ENCODE measurements around the gene FAM3D. TPM values are rescaled to one million over a fixed set of nuclear protein-coding genes. Genes with fewer than 3 reads are reported as not detected.
A peak's percentile ranks its signal among the peaks of the same experiment; 100 is the strongest.

Gene FAM3D
- total and polyA plus RNA-seq, 2 of the 8 experiments (the other 6 are each of a cell fraction or from before 2014, with no cell fraction given), result not detected

DNA sequence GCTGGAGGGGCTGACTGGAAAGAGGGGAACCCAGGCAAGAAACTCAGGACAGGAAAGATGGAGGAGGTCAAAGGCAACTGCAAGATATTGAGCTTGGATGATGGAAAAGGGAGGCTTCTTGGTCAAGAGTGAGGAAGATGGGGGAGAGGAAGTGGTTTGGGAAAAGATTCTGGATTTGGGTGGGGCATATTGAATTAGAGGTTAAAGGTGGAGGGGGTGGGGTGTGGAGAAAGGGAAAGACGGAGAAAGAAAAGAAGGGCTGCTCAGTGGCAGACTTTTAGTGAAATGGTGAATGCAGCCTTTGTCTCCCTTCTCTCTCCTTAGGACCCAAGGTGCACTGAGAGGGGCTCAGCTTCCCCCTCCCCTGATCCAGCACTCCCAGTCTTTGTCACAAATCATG is 655 bp upstream of the FAM3D start:
- Histone ChIP-seq H2BK20ac (ENCODE audit: low read length) (no peak overlapping the region), H3K23me2 (ENCODE audit: low read depth, low read length) (no peaks in the 10 kb centered on the region), H4K20me1 (replicated peaks in 1 of 2; ENCODE audit: control insufficient read depth in 1 of 2, insufficient read depth in 2 of 2, low read length in 2 of 2) (no peaks in the 10 kb centered on the region), H3K9ac (replicated peaks in 1 of 4; ENCODE audit: extremely low read depth in 1 of 4, low read depth in 3 of 4, low read length in 3 of 4) (no peak overlapping the region), H2AK5ac (ENCODE audit: low read depth, low read length) (no peak overlapping the region), H3K4me3 (ENCODE audit: extremely low read depth in 1 of 4, insufficient read depth in 2 of 4, low read depth in 3 of 4, low read length in 4 of 4) (no peak overlapping the region), H3K79me1 (ENCODE audit: low read depth, low read length) (no peaks in the 10 kb centered on the region), H3K4ac (replicated peaks; ENCODE audit: insufficient read length, low read depth, low read length) (no peak overlapping the region), H2BK120ac (replicated peaks; ENCODE audit: low read depth, low read length) (no peak overlapping the region), H3K4me2 (ENCODE audit: insufficient read depth in 1 of 2, low read depth in 2 of 2, low read length in 2 of 2) (no peak overlapping the region), H4K8ac (ENCODE audit: extremely low read depth, insufficient read depth, low read length) (no peak overlapping the region), H3K9me3 (ENCODE audit: insufficient read depth in 2 of 2, low read depth in 1 of 2, low read length in 1 of 2) (no peaks in the 10 kb centered on the region), H3K27me3 (replicated peaks in 1 of 4; ENCODE audit: control insufficient read depth in 3 of 4, extremely low read depth in 1 of 4, insufficient read depth in 3 of 4, low read length in 3 of 4) (no peaks in the 10 kb centered on the region), H2BK12ac (ENCODE audit: low read depth, low read length) (0 out of 2 replicates have a peak overlapping the region, but pooled peaks have one; percentile 17), H3K56ac (replicated peaks; ENCODE audit: insufficient read length, low read depth, low read length) (no peak overlapping the region), H2AFZ (ENCODE audit: low read length) (no peak overlapping the region), H2BK15ac (ENCODE audit: low read length) (no peak overlapping the region), H3K27ac (ENCODE audit: low read depth, low read length) (no peak overlapping the region), H3K79me2 (ENCODE audit: control insufficient read depth in 1 of 2, insufficient read depth in 2 of 2, low read length in 2 of 2) (no peaks in the 10 kb centered on the region), H3K4me1 (replicated peaks in 1 of 4; ENCODE audit: control insufficient read depth in 3 of 4, insufficient read depth in 4 of 4, low read length in 3 of 4) (no peaks in the 10 kb centered on the region), H3K36me3 (ENCODE audit: control insufficient read depth in 2 of 4, insufficient read depth in 4 of 4, low read length in 3 of 4) (no peaks in the 10 kb centered on the region), H4K5ac (ENCODE audit: insufficient read length, low read depth, low read length) (no peak overlapping the region), H3K14ac (ENCODE audit: insufficient read length) (no peak overlapping the region), H3K18ac (ENCODE audit: extremely low read depth, low read length) (no peak overlapping the region), H3K23ac (ENCODE audit: insufficient read length) (no peak overlapping the region), H4K91ac (replicated peaks; ENCODE audit: insufficient read length, low read length) (no peak overlapping the region), H2BK5ac (ENCODE audit: low read depth, low read length) (no peak overlapping the region; the same call in 1 of the 2 replicates)
- ChIA-PET CTCF (ENCODE audit: partially characterized antibody) (interaction anchor here (0.9 to 1.8 kb wide), 5 partner anchors 8 to 98 kb away, joined by 3 to 8 read pairs (median 3); no protein-coding TSS in a partner anchor), POLR2A (ENCODE audit: partially characterized antibody) (no interaction called here)
- DNase-seq (ENCODE audit: low read depth in 1 of 2, low spot score in 2 of 2) (no peak), FAIRE-seq (no peak)
- TF ChIP-seq CTBP2 (IDR thresholded peaks at IDR 0.05; ENCODE audit: borderline replicate concordance, insufficient read depth, insufficient read length, low read length) (no peak), CHD1 (IDR thresholded peaks at IDR 0.05; ENCODE audit: low read depth, low read length) (no peak), BCL11A (IDR thresholded peaks at IDR 0.05; ENCODE audit: low read depth in 2 of 2, low read length in 2 of 2) (no peak), PHF8 (conservative IDR thresholded peaks at IDR 0.05; ENCODE audit: low read depth, low read length) (no peak), CBX5 (IDR thresholded peaks at IDR 0.05; ENCODE audit: low read depth, low read length) (no peak), TCF12 (IDR thresholded peaks at IDR 0.05; ENCODE audit: low read depth, low read length) (no peak), GTF2F1 (IDR thresholded peaks at IDR 0.05; ENCODE audit: borderline replicate concordance, low read depth, low read length) (no peak), HDAC6 (IDR thresholded peaks at IDR 0.05; ENCODE audit: low read depth, low read length) (no peak), MAX (IDR thresholded peaks at IDR 0.05) (no peak), BACH1 (IDR thresholded peaks at IDR 0.05; ENCODE audit: low read length) (no peak), SP4 (IDR thresholded peaks at IDR 0.05; ENCODE audit: low read length) (no peak), ATF2 (IDR thresholded peaks at IDR 0.05; ENCODE audit: low read length) (no peak)
- WGBS, 2 experiments (ENCODE audit: extremely low coverage in 1 of 2, insufficient coverage in 1 of 2, insufficient read length in 1 of 2, insufficient replicate concordance in 2 of 2, low coverage in 1 of 2, low lambda C conversion rate in 2 of 2, missing lambda C conversion rate in 1 of 2), result 40 to 100% methylated on average over 1 of the region's 1 CpG
